SK-N-SH (cell line): ENCODE data around the gene VMAC. TPM values are rescaled to one million over a fixed set of nuclear protein-coding genes. Genes with fewer than 3 reads are reported as not detected.

Experiments
- CTCF ChIA-PET: fragments of 300-600, 350-600 bp; formaldehyde crosslinking; extraction: SDS; loops from one replicate; lab custom pipeline; 2021; lab: Yijun Ruan, JAX
- POLR2A ChIA-PET: fragments of 350-600 bp; sonication (Branson Sonifier 250); formaldehyde crosslinking; extraction: SDS; loops from one replicate; lab custom pipeline; 2020; ENCODE audit warnings: antibody characterized with exemption, inconsistent platforms; lab: Yijun Ruan, JAX
- DNase-seq: peaks from one replicate; pipeline ENCODE4 v3.0.0; 2012
- H2AFZ ChIP-seq: fragments of 200-600 bp; sonication (generic); 2 replicates; pipeline ENCODE4 v1.8.1; 2016; ENCODE audit warnings: antibody characterized with exemption, mild to moderate bottlenecking, low read depth
- H3F3A ChIP-seq: fragments of 200-600 bp; sonication (generic); replicated peaks from 2 replicates; pipeline ENCODE3; 2016; ENCODE audit warnings: antibody characterized with exemption, mild to moderate bottlenecking; ENCODE audit not compliant: insufficient read depth
- H3K27ac ChIP-seq, 2 experiments: fragments of 200-500 bp in 1 of 2; fragments of 200-600 bp in 1 of 2; sonication (Bioruptor generic) in 1 of 2; sonication (generic), shearing (Covaris generic) in 1 of 2; 2 replicates each; pipeline versions ENCODE4 v1.5.1 to v1.6.1; 2014 to 2016; ENCODE audit warnings: low read depth in 2 of 2, inconsistent platforms in 1 of 2, low read length in 1 of 2, mild to moderate bottlenecking in 1 of 2, mixed read lengths in 1 of 2
- H3K27me3 ChIP-seq: fragments of 200-600 bp; sonication (generic), shearing (Covaris generic); 2 replicates; pipeline ENCODE4 v1.6.1; 2016; ENCODE audit warnings: mixed run types; ENCODE audit not compliant: insufficient read depth
- H3K36me3 ChIP-seq, 2 experiments: fragments of 200-500 bp in 1 of 2; fragments of 200-600 bp in 1 of 2; sonication (Bioruptor generic) in 1 of 2; sonication (generic) in 1 of 2; replicated peaks in 1 of 2; 2 replicates each; pipeline versions ENCODE3 to v1.5.1; 2014 to 2016; ENCODE audit warnings: low read length in 1 of 2, mild to moderate bottlenecking in 1 of 2; ENCODE audit not compliant: insufficient read depth in 2 of 2, control insufficient read depth in 1 of 2
- H3K4me1 ChIP-seq, 2 experiments: fragments of 200-500 bp in 1 of 2; fragments of 200-600 bp in 1 of 2; sonication (Bioruptor generic) in 1 of 2; sonication (generic), shearing (Covaris generic) in 1 of 2; 2 replicates each; pipeline versions ENCODE4 v1.5.1 to v1.6.1; 2014 to 2016; ENCODE audit warnings: low read depth in 1 of 2, low read length in 1 of 2, mixed run types in 1 of 2; ENCODE audit not compliant: insufficient read depth in 2 of 2, control insufficient read depth in 1 of 2
- H3K4me2 ChIP-seq: fragments of 200-600 bp; sonication (generic), shearing (Covaris generic); 2 replicates; pipeline ENCODE4 v1.6.1; 2017; ENCODE audit warnings: mixed run types
- H3K4me3 ChIP-seq, 2 experiments: fragments of 200-500 bp in 1 of 2; fragments of 200-600 bp in 1 of 2; sonication (Bioruptor generic) in 1 of 2; sonication (generic), shearing (Covaris generic) in 1 of 2; 2 replicates each; pipeline versions ENCODE4 v1.5.1 to v1.8.1; 2014 to 2016; ENCODE audit warnings: low read depth in 2 of 2, inconsistent platforms in 1 of 2, low read length in 1 of 2, mild to moderate bottlenecking in 1 of 2, mixed read lengths in 1 of 2, moderate library complexity in 1 of 2
- H3K79me2 ChIP-seq: fragments of 200-600 bp; sonication (generic); 2 replicates; pipeline ENCODE4 v1.8.1; 2017; ENCODE audit warnings: mild to moderate bottlenecking; ENCODE audit not compliant: insufficient read depth
- H3K9ac ChIP-seq: fragments of 200-600 bp; sonication (generic); 2 replicates; pipeline ENCODE4 v1.6.1; 2017; ENCODE audit warnings: mixed run types
- H3K9me2 ChIP-seq: fragments of 200-600 bp; sonication (generic); 2 replicates; pipeline ENCODE4 v1.6.1; 2017; ENCODE audit warnings: mixed run types
- H3K9me3 ChIP-seq: fragments of 200-600 bp; sonication (generic); 2 replicates; pipeline ENCODE4 v1.6.1; 2017; ENCODE audit warnings: mixed run types, mild to moderate bottlenecking, moderate library complexity
- H4K20me1 ChIP-seq: fragments of 200-600 bp; sonication (generic); 2 replicates; pipeline ENCODE4 v1.6.1; 2017; ENCODE audit warnings: mild to moderate bottlenecking, mixed run types; ENCODE audit not compliant: insufficient read depth
- CHD2 ChIP-seq: fragments of 150-350 bp; IDR thresholded peaks from 2 replicates; pipeline ENCODE4 v1.6.1; 2018; ENCODE audit warnings: low read length; ENCODE audit not compliant: partially characterized antibody
- EP300 ChIP-seq, 2 experiments: IDR thresholded peaks; 2 replicates each; pipeline versions ENCODE4 v1.4.0 to v1.6.1; 2012; ENCODE audit warnings: borderline replicate concordance in 1 of 2, low read depth in 1 of 2, low read length in 1 of 2
- EZH2phosphoT487 ChIP-seq: fragments of 200-600 bp; sonication (generic); IDR thresholded peaks from 2 replicates; pipeline ENCODE4 v1.6.1; 2017; ENCODE audit warnings: low read depth, mixed run types, mild to moderate bottlenecking, antibody characterized with exemption, moderate library complexity, borderline replicate concordance
- FOXJ3 ChIP-seq: sonication (generic); formaldehyde crosslinking; IDR thresholded peaks from 2 replicates; pipeline ENCODE4 v1.5.1; 2020; ENCODE audit warnings: mild to moderate bottlenecking, missing genetic modification reagents
- GABPA ChIP-seq: IDR thresholded peaks from 2 replicates; pipeline ENCODE4 v1.4.0; 2012; ENCODE audit warnings: low read depth, mild to moderate bottlenecking
- GATA2 ChIP-seq: sonication (generic); formaldehyde crosslinking; IDR thresholded peaks from 2 replicates; pipeline ENCODE4 v1.5.0; 2020; ENCODE audit warnings: mild to moderate bottlenecking, missing genetic modification reagents
- JUND ChIP-seq: IDR thresholded peaks from 2 replicates; pipeline ENCODE4 v1.4.0; 2012
- MEF2A ChIP-seq: IDR thresholded peaks from 2 replicates; pipeline ENCODE4 v1.4.0; 2012; ENCODE audit warnings: low read depth, borderline replicate concordance
- MXI1 ChIP-seq: IDR thresholded peaks from 2 replicates; pipeline ENCODE4 v1.6.1; 2012; ENCODE audit warnings: mild to moderate bottlenecking, low read depth, low read length, improper control_type of control experiment
- NRF1 ChIP-seq: IDR thresholded peaks from 2 replicates; pipeline ENCODE4 v1.6.1; 2012; ENCODE audit warnings: low read depth, mild to moderate bottlenecking, low read length
- RAD21 ChIP-seq: IDR thresholded peaks from 2 replicates; pipeline ENCODE4 v1.6.1; 2012; ENCODE audit warnings: mild to moderate bottlenecking, low read length
- RCOR1 ChIP-seq: fragments of 150-350 bp; IDR thresholded peaks from 2 replicates; pipeline ENCODE4 v1.6.1; 2017; ENCODE audit warnings: antibody characterized with exemption, low read length
- RXRA ChIP-seq: IDR thresholded peaks from 2 replicates; pipeline ENCODE4 v1.4.0; 2012; ENCODE audit warnings: low read depth, mild to moderate bottlenecking, borderline replicate concordance
- WGBS: methylation state at CpG from one replicate; pipeline ENCODE4 v1.1.6; 2017; ENCODE audit warnings: low lambda C conversion rate; 5-methylcytosine and 5-hydroxymethylcytosine counted together
- polyA plus RNA-seq, 3 experiments: library from polyadenylated mRNA; depleted of rRNA; stranded (reverse); fragments of >200 nt; gene quantifications; 2 replicates each; pipeline ENCODE4 v1.2.3, GENCODE V29; 2012
- TF ChIP-seq, protein P1 (sequence below): IDR thresholded peaks from 2 replicates; pipeline ENCODE4 v1.4.0; 2012; ENCODE audit warnings: low read depth, borderline replicate concordance
- TF ChIP-seq, protein P2 (sequence below): fragments of 150-350 bp; IDR thresholded peaks from 2 replicates; pipeline ENCODE4 v1.6.1; 2016; ENCODE audit warnings: mild to moderate bottlenecking, low read depth, low read length
- TF ChIP-seq, protein P3 (sequence below): fragments of 200-600 bp; sonication (generic); IDR thresholded peaks from 2 replicates; pipeline ENCODE4 v1.6.1; 2017; ENCODE audit warnings: antibody characterized with exemption, mild to moderate bottlenecking, moderate library complexity
- TF ChIP-seq, protein P4 (sequence below): IDR thresholded peaks from 2 replicates; pipeline ENCODE4 v1.4.0; 2012; ENCODE audit warnings: low read depth
- TF ChIP-seq, protein P5 (sequence below): fragments of 150-350 bp; IDR thresholded peaks from 2 replicates; pipeline ENCODE4 v1.6.1; 2017; ENCODE audit warnings: antibody characterized with exemption, low read length, low read depth, borderline replicate concordance
- TF ChIP-seq, protein P6 (sequence below): IDR thresholded peaks from 2 replicates; pipeline ENCODE4 v1.4.0; 2012; ENCODE audit warnings: low read depth, borderline replicate concordance

Gene VMAC
- polyA plus RNA-seq, 1 of the 3 experiments (the other 2 are of a cell fraction) = 6.5 TPM

DNA sequence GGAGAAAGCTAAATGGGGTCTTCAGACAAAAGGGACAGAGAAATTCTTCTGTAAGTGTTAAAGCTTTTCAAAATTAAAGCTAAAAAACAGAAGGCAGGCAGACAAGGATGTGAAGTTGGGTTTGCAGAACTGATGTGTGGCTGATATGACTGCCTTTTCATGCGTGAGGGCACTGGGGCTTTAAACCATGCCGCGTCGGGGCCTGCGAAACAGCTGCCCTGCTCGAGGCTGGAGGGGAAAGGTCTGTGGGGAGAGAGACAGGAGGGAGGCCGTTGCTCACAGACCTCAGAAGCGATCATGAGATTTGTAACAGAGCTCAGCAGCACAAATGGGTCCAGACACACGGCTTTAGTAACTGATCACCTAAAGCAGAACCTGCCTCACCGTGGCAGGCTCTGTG lies 32.9 kb downstream of the VMAC start:
- CTCF ChIA-PET = interaction anchor here (1.0 to 6.2 kb wide), 14 partner anchors 10 to 143 kb away, joined by 3 to 44 read pairs (median 5); partner anchors contain the start of gene NRTN

More for the DNA sequence above, 32.9 kb downstream of the VMAC start:
- H3K9me3 ChIP-seq = no peaks in the 10 kb centered on the region
- no peak overlapping the region for H3K4me2 ChIP-seq
- H2AFZ ChIP-seq = no peak overlapping the region
- peaks cover 11 to 34% of the 10 kb centered on the region in 2 experiments for H3K36me3 ChIP-seq
- WGBS = 64% methylated on average over 10 of the region's 10 CpGs
- no peaks in the 10 kb centered on the region for H3K27me3 ChIP-seq
- peaks cover 31% of the 10 kb centered on the region for H4K20me1 ChIP-seq
- peak; percentile 78 for DNase-seq
- no peaks in the 10 kb centered on the region for H3F3A ChIP-seq
- H3K9ac ChIP-seq = no peak overlapping the region
- TF ChIP-seq, protein P1, sequence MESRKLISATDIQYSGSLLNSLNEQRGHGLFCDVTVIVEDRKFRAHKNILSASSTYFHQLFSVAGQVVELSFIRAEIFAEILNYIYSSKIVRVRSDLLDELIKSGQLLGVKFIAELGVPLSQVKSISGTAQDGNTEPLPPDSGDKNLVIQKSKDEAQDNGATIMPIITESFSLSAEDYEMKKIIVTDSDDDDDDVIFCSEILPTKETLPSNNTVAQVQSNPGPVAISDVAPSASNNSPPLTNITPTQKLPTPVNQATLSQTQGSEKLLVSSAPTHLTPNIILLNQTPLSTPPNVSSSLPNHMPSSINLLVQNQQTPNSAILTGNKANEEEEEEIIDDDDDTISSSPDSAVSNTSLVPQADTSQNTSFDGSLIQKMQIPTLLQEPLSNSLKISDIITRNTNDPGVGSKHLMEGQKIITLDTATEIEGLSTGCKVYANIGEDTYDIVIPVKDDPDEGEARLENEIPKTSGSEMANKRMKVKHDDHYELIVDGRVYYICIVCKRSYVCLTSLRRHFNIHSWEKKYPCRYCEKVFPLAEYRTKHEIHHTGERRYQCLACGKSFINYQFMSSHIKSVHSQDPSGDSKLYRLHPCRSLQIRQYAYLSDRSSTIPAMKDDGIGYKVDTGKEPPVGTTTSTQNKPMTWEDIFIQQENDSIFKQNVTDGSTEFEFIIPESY = no peak
- TF ChIP-seq EZH2phosphoT487 (no peak), JUND (no peak), FOXJ3 (CRISPR knock-in tag) (peak; percentile 72), NRF1 (no peak), RXRA (no peak), EP300 (IDR thresholded peaks at IDR 0.05; ENCODE audit: borderline replicate concordance in 1 of 2, low read depth in 1 of 2, low read length in 1 of 2) (peak in 1 of 2 experiments; percentile 68; a peak in 2 of 4 replicates), GATA2 (CRISPR knock-in tag) (peak; percentile 87), MEF2A (no peak), RAD21 (0 out of 2 replicates have a peak, but pooled peaks have one; percentile 14), CHD2 (peak; percentile 60), RCOR1 (peak; percentile 79), MXI1 (peak; percentile 94), GABPA (no peak)
- TF ChIP-seq, protein P2, sequence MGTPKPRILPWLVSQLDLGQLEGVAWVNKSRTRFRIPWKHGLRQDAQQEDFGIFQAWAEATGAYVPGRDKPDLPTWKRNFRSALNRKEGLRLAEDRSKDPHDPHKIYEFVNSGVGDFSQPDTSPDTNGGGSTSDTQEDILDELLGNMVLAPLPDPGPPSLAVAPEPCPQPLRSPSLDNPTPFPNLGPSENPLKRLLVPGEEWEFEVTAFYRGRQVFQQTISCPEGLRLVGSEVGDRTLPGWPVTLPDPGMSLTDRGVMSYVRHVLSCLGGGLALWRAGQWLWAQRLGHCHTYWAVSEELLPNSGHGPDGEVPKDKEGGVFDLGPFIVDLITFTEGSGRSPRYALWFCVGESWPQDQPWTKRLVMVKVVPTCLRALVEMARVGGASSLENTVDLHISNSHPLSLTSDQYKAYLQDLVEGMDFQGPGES = no peak
- TF ChIP-seq, protein P3, sequence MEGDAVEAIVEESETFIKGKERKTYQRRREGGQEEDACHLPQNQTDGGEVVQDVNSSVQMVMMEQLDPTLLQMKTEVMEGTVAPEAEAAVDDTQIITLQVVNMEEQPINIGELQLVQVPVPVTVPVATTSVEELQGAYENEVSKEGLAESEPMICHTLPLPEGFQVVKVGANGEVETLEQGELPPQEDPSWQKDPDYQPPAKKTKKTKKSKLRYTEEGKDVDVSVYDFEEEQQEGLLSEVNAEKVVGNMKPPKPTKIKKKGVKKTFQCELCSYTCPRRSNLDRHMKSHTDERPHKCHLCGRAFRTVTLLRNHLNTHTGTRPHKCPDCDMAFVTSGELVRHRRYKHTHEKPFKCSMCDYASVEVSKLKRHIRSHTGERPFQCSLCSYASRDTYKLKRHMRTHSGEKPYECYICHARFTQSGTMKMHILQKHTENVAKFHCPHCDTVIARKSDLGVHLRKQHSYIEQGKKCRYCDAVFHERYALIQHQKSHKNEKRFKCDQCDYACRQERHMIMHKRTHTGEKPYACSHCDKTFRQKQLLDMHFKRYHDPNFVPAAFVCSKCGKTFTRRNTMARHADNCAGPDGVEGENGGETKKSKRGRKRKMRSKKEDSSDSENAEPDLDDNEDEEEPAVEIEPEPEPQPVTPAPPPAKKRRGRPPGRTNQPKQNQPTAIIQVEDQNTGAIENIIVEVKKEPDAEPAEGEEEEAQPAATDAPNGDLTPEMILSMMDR = no peak
- TF ChIP-seq, protein P4, sequence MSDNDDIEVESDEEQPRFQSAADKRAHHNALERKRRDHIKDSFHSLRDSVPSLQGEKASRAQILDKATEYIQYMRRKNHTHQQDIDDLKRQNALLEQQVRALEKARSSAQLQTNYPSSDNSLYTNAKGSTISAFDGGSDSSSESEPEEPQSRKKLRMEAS = no peak
- TF ChIP-seq, protein P5, sequence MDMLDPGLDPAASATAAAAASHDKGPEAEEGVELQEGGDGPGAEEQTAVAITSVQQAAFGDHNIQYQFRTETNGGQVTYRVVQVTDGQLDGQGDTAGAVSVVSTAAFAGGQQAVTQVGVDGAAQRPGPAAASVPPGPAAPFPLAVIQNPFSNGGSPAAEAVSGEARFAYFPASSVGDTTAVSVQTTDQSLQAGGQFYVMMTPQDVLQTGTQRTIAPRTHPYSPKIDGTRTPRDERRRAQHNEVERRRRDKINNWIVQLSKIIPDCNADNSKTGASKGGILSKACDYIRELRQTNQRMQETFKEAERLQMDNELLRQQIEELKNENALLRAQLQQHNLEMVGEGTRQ = no peak
- TF ChIP-seq, protein P6, sequence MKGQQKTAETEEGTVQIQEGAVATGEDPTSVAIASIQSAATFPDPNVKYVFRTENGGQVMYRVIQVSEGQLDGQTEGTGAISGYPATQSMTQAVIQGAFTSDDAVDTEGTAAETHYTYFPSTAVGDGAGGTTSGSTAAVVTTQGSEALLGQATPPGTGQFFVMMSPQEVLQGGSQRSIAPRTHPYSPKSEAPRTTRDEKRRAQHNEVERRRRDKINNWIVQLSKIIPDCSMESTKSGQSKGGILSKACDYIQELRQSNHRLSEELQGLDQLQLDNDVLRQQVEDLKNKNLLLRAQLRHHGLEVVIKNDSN = no peak
- POLR2A ChIA-PET = interaction anchor here (0.9 to 1.2 kb wide), 5 partner anchors 9 to 42 kb away, joined by 3 to 4 read pairs (median 3); partner anchors contain the start of gene NDUFA11
- peaks cover 27% of the 10 kb centered on the region; the same call in 1 of the 2 replicates for H3K79me2 ChIP-seq
- no peaks in the 10 kb centered on the region for H3K9me2 ChIP-seq
- H3K4me3 ChIP-seq = no peak overlapping the region
- peak overlapping the region in 1 of 2 experiments; percentile 94; a peak in 2 of 4 replicates for H3K27ac ChIP-seq
- H3K4me1 ChIP-seq = peaks cover 13 to 63% of the 10 kb centered on the region in 2 experiments
